Activated CD4-positive, CD25-positive, alpha-beta regulatory T cell treated with anti-CD3 and anti-CD28 coated beads, Interleukin-2, amount 50 U/mL, for 16 hours (primary cell): ENCODE results near the gene SPRED3.

ENCODE experiments used
- DNase-seq: peaks from one replicate; pipeline ENCODE4 v3.0.0-alpha.2; 2020; ENCODE audit warnings: low read depth, low spot score

Gene SPRED3

DNA sequence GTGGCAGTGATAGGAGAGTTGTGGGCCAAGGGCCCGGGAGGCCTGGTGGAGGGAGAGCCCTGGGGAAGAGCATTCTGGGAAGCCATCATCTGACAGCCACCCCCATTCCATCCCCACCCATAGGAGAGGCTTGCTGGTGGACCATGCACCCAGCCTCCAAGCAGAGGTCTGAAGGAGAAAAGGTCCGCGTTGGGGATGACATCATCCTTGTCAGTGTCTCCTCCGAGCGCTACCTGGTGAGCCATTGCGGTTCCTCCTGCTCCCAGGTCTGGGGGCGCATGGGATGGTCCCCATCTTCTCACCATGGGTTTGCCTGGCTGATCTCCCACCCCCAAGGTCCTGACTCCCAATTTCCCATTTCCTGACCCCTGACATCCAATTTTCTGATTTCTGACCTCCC lies 55.5 kb downstream of the SPRED3 start:
- no peak for DNase-seq

GRCh38 chr19:38445362-38445761 lies 56.9 kb downstream of the SPRED3 start:
- DNase-seq: no peak

- no peak for DNase-seq
Measured at GRCh38 chr19:38448225-38448624, 59.7 kb downstream of the SPRED3 start.
